ENCODE measurements around the gene FGFBP2. TPM values are rescaled to one million over a fixed set of nuclear protein-coding genes. Genes with fewer than 3 reads are reported as not detected.
"Not testable (repeated sequence)": the region's sequence is repeated elsewhere in the genome, so short reads cannot be mapped to it uniquely, and the experiment has no call there.

FGFBP2 gene
- total and polyA plus RNA-seq, 8 donors: 0.37 to 6.0 (median 1.0) TPM; not detected in 1

DNA sequence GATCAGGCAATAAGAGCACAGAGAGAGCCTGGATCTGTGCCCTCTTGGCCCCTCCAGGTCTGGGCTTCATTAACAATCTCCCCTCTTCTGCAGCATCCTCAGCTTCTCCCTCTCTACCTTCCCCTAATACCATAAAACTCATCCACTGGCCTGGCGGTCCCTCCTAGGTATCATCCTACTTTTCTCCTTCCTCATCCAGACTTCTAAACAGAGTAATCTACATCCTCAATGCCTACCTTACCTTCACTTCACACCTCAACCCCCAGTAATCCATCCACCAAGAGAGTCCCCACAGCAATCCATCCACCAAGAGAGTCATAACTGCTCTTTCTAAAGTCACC, 41.4 kb downstream of the FGFBP2 start:
- Histone ChIP-seq H3K4me1 (peaks cover 0 to 10% (median 0%) of the 10 kb centered on the region in 4 donors), H3K36me3 (no peaks in the 10 kb centered on the region), H3K9me3 (no peaks in the 10 kb centered on the region), H3K4me3 (no peak overlapping the region), H3K27me3 (no peaks in the 10 kb centered on the region), H3K27ac (no peak overlapping the region)
- no peak for DNase-seq
- TF ChIP-seq POLR2AphosphoS5 (IDR thresholded peaks at IDR 0.05) (no peak), EP300 (IDR thresholded peaks at IDR 0.05) (no peak), POLR2A (IDR thresholded peaks at IDR 0.05) (no peak)
- TF ChIP-seq, protein P1, sequence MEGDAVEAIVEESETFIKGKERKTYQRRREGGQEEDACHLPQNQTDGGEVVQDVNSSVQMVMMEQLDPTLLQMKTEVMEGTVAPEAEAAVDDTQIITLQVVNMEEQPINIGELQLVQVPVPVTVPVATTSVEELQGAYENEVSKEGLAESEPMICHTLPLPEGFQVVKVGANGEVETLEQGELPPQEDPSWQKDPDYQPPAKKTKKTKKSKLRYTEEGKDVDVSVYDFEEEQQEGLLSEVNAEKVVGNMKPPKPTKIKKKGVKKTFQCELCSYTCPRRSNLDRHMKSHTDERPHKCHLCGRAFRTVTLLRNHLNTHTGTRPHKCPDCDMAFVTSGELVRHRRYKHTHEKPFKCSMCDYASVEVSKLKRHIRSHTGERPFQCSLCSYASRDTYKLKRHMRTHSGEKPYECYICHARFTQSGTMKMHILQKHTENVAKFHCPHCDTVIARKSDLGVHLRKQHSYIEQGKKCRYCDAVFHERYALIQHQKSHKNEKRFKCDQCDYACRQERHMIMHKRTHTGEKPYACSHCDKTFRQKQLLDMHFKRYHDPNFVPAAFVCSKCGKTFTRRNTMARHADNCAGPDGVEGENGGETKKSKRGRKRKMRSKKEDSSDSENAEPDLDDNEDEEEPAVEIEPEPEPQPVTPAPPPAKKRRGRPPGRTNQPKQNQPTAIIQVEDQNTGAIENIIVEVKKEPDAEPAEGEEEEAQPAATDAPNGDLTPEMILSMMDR (IDR thresholded peaks at IDR 0.05): no peak
- intact Hi-C loops (cut with DNase I; ENCODE audit: low total_unique reads): no loop called here
- 91 to 100% (median 100%) methylated on average over 1 of the region's 1 CpG for WGBS, 5 donors

DNA sequence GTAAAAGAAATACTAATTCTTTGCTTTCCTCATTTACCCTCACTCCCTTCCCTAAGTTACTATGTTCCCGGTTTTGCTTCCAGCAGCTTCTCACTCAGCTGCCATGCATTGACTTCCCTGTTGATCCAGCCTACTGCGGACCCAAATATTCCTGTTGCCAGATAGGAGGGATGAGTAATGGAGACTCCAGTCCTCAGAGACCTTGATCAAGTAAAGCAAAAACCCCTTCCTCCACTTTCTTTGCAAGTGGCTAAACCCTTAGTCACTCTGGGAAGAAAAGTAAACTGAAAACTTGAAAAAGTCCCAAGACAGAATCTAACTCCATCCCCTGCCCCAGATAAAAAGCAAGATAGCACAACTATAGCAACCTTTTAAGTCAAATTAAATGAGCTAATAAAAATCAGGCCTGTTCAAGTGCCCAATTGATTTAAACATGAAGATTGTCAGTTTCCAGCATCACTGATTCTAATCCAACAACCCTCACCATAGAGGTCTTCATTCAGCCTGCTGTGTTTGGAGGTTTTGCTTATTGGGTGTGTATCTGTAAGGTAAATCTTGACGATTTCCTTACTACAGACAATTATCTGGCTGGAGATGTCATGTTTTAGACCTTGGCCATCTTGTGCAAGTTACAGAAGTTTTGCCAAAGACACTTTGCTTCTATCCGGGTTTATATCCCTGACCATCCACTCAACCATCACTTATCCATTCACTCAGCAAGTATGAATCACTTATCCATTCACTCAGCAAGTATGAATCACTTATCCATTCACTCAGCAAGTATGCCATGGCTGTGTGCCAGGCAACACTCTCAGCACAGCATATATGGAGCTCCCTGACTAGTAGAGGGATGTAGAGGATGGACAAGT, 42.0 kb downstream of the FGFBP2 start:
- no peak overlapping the region for H3K4me3 ChIP-seq
- no peak overlapping the region for H3K27ac ChIP-seq
- intact Hi-C loops (cut with DNase I; ENCODE audit: low total_unique reads): no loop called here
- H3K4me1 ChIP-seq: peaks cover 0 to 10% (median 0%) of the 10 kb centered on the region in 4 donors
- H3K9me3 ChIP-seq: no peaks in the 10 kb centered on the region
- H3K27me3 ChIP-seq: no peaks in the 10 kb centered on the region
- no peak for TF ChIP-seq POLR2A (IDR thresholded peaks at IDR 0.05)
- peak in 1 of 3 donors; percentile 60 for TF ChIP-seq POLR2AphosphoS5 (IDR thresholded peaks at IDR 0.05)
- TF ChIP-seq, protein P1 (IDR thresholded peaks at IDR 0.05): no peak
- WGBS, 5 donors: 60 to 66% (median 62%) methylated on average over 4 of the region's 4 CpGs
- no peaks in the 10 kb centered on the region for H3K36me3 ChIP-seq
- DNase-seq: peak; percentile 64 to 81

DNA sequence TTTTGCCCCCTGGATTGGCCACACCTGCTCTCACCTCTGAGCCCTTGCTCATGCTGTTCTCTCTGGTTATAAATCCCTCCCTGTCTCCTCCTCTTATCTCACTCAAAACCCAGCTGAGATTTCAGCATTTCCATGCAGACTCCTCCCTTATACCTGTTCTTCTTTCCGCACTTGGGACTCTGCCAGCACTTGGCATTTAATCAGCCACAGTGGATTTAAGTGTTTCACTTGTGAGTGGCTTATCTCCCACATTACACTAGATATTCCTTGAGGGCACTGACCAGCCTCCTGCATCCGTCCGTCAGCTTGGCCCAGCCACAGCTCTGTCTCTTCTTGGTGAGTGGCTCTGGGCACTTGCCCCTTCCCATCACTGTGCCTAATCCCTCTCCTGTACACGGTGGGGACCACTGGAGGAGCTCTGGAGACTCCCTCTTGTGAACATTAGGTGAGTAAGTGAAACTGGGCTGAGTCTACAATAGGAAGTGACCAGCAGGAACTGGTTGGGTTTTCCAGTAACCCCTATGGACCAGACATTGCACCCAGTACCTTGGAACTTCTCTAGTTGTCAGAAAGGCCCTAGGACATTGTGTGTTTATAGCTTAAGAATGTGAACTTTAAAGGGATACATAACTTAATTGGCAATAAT, 44.4 kb downstream of the FGFBP2 start:
- WGBS, 5 donors: 23 to 61% (median 38%) methylated on average over 4 of the region's 4 CpGs
- TF ChIP-seq POLR2A (IDR thresholded peaks at IDR 0.05): no peak
- TF ChIP-seq POLR2AphosphoS5 (IDR thresholded peaks at IDR 0.05): peak in 1 of 3 donors; percentile 23
- DNase-seq: peak; percentile 69 to 84
- no peaks in the 10 kb centered on the region for H3K36me3 ChIP-seq
- no peaks in the 10 kb centered on the region for H3K9me3 ChIP-seq
- no peak overlapping the region for H3K4me3 ChIP-seq
- peak overlapping the region in 1 of 5 donors; percentile 64 for H3K27ac ChIP-seq
- H3K4me1 ChIP-seq: peaks cover 0 to 10% (median 0%) of the 10 kb centered on the region in 4 donors
- intact Hi-C loops (cut with DNase I; ENCODE audit: low total_unique reads): no loop called here
- no peaks in the 10 kb centered on the region for H3K27me3 ChIP-seq

DNA sequence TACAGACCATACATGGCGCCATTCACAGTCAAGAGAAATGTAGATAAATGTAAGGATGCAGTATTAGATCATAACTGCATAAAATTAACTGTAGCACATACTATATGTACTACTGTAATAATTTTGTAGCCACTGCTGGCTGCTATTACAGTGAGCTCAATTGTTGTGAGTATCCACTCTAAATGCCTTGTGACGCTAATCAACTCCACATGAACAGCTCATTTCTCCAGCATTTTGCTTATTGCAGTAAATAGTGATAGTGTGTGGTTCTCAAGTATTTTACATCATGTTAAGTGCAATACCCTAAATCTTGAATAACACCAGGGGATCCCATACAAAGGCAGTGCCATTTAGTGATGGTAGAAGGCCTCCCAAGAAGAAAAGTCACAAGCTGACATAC, 45.7 kb downstream of the FGFBP2 start:
- no peaks in the 10 kb centered on the region for H3K36me3 ChIP-seq
- no peaks in the 10 kb centered on the region for H3K9me3 ChIP-seq
- H3K4me1 ChIP-seq: peaks cover 0 to 10% (median 0%) of the 10 kb centered on the region in 4 donors
- intact Hi-C loops (cut with DNase I; ENCODE audit: low total_unique reads): no loop called here
- 80 to 94% (median 93%) methylated on average over 2 of the region's 2 CpGs for WGBS, 5 donors
- no peaks in the 10 kb centered on the region for H3K27me3 ChIP-seq
- no peak for TF ChIP-seq POLR2A (IDR thresholded peaks at IDR 0.05)
- no peak for TF ChIP-seq EP300 (IDR thresholded peaks at IDR 0.05)
- TF ChIP-seq, protein P1 (IDR thresholded peaks at IDR 0.05): no peak
- no peak for TF ChIP-seq POLR2AphosphoS5 (IDR thresholded peaks at IDR 0.05)
- H3K4me3 ChIP-seq: no peak overlapping the region
- no peak overlapping the region for H3K27ac ChIP-seq
- no peak for DNase-seq

DNA sequence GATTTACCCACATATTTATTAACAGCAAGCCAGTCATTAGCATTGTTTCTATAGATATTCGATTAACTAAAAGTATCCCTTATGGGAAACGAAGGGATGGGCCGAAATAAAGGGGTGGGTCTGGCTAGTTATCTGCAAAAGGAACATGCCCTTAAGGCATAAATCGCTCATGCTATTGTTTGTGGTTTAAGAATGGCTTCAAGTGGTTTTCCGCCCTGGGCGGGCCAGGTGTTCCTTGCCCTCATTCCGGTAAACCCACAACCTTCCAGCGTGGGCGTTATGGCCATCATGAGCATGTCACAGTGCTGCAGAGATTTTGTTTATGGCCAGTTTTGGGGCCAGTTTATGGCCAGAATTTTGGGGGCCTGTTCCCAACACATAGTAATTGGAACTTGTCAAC, 46.6 kb downstream of the FGFBP2 start:
- H3K4me1 ChIP-seq; H3K4me3 ChIP-seq; intact Hi-C loops (cut with DNase I; ENCODE audit: low total_unique reads); H3K9me3 ChIP-seq; DNase-seq; H3K27me3 ChIP-seq; H3K36me3 ChIP-seq; H3K27ac ChIP-seq: not testable (repeated sequence)
- WGBS, 5 donors: 89 to 98% (median 94%) methylated on average over 9 of the region's 9 CpGs

Data from stomach (tissue), 9 donors.